NCI-H146 (cell line): ENCODE results near the gene CYBRD1.
"Not testable (repeated sequence)": the region's sequence is repeated elsewhere in the genome, so short reads cannot be mapped to it uniquely, and the experiment has no call there.

ENCODE experiments used
- DNase-seq: peaks from one replicate; lab custom pipeline; 2025; lab: John Stamatoyannopoulos, UW

CYBRD1 gene

GRCh38 chr2:171515672-171516298 lies 6.5 kb upstream of the CYBRD1 start:
- DNase-seq = no peak

- DNase-seq = no peak
Measured at GRCh38 chr2:171516793-171517192, 5.5 kb upstream of the CYBRD1 start.

- no peak for DNase-seq
Measured at GRCh38 chr2:171520471-171520870, 1.8 kb upstream of the CYBRD1 start.

DNA sequence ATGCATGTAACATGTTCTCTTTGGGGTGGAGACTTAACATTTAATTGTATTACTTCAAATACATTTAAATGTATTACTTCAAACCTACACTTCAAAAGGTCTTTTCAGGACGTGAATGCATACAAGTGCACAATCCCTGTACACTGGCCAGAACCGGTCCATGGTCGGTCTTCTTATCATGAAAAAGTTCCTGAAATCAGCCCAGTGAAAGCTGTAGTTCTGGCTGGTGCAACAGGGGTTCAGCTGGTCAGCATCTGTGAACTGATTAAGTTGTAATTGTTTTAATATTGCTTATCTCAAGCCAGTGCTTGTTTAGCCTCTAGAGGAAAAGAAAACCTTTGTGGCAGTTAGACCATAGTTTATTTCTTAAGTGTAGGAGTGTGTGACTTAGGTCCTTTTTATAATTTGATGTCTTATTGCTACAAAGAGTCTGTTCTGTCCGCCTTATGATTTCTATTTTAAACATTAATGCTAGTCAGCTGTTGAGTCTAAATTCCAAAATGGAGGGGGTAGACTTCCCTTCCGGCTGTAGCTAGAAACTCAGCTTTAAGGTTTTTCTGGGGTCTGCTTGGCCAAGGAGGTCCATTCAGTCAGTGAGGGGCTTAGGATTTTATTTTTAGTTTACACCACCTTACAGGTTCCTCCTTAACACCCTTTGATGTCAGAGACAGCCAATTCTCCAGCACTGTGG lies 768 bp upstream of the CYBRD1 start:
- no peak for DNase-seq

GRCh38 chr2:171522788-171523087 lies 464 bp downstream of the CYBRD1 start:
- DNase-seq = no peak

GRCh38 chr2:171523088-171524017 lies 1.1 kb downstream of the CYBRD1 start:
- peak; percentile 6 for DNase-seq

DNA sequence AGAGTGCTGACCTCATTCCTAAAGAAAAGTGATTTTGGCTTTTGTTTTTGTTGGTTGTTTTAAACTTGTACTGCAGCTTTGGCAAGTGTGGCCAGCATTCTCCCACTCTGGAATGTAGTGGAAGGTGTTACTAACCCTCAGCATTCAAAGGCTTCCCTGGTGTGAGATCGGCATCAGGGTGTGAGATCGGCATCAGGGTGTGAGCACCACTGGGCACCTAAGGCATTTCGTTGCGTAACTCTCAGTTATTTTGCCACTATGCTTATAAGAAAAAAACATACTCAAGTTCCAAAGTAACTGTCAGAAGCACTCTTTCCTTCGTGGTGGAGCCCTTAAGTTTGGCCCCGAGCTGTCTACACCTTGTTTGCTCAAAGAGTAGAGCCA lies 1.7 kb downstream of the CYBRD1 start:
- DNase-seq = no peak

- no peak for DNase-seq
Measured at GRCh38 chr2:171529914-171530313, 7.6 kb downstream of the CYBRD1 start.

- DNase-seq = no peak
Measured at GRCh38 chr2:171530378-171530777, 8.1 kb downstream of the CYBRD1 start.

DNA sequence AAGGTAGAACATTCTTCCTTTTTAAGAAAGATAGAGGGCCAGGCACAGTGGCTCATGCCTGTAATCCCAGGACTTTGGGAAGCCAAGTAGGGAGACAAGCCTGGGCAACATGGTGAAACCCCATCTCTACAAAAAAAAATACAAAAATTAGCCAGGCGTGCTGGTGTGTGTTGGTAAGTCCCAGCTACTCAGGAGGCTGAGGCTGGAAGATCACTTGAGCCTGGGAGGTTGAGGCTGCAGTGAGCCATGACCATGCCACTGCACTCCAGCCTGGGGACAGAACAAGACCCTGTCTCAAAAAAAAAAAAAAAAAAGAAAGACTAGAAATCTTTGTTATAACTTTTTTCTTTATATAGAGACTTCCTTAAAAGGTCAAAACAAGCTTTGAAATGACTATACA lies 8.6 kb downstream of the CYBRD1 start:
- not testable (repeated sequence) for DNase-seq

- no peak for DNase-seq
Measured at GRCh38 chr2:171531291-171531690, 9.0 kb downstream of the CYBRD1 start.

GRCh38 chr2:171531836-171532450 lies 9.7 kb downstream of the CYBRD1 start:
- DNase-seq = no peak

DNA sequence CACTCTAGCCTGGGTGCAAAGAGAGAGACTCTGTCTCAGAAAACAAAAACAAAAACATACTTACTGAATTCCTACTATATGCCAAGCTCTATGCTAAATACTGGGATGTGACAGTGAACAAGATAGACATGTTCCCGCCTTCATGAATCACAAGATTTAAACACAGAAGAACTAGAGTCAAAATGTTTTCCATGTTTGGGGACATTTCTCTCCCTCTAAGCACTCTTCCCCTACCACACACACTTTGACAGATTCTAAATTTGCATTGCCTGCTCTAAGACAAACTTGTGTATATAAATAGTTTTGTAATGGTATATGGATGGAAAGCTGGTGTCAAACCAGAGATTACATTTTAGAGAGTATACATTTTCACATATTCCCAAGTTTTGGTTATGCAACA lies 11.1 kb downstream of the CYBRD1 start:
- DNase-seq = no peak

GRCh38 chr2:171535528-171535927 lies 13.3 kb downstream of the CYBRD1 start:
- not testable (repeated sequence) for DNase-seq

- no peak for DNase-seq
Measured at GRCh38 chr2:171540437-171540836, 18.2 kb downstream of the CYBRD1 start.

DNA sequence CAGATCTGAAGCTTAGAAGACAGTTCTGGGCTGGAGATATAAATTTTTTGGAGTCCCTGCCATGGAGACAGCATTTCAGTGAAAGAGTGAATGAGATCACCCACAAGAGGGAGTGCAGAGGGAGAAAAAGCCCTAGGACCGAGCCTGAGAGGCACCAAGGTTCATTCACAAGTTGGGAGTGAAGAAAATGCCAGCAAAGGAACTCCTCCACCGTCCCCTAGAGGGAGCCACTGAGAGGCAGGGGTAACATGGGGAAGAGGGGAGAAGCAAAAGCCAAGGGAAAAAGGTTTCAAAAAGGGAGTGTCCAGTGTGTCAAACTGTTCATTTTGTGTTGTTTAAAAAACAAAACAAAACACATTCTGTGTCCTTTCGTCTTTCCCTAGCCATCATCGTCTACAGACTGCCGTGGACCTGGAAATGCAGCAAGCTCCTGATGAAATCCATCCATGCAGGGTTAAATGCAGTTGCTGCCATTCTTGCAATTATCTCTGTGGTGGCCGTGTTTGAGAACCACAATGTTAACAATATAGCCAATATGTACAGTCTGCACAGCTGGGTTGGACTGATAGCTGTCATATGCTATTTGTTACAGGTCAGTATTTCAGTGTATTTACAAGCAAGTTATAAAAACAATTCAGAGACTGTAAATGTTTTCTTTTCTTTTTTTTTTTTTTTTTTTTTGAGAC lies 19.1 kb downstream of the CYBRD1 start:
- DNase-seq = peak; percentile 87

- no peak for DNase-seq
Measured at GRCh38 chr2:171545086-171545485, 22.8 kb downstream of the CYBRD1 start.

GRCh38 chr2:171547256-171547655 lies 25.0 kb downstream of the CYBRD1 start:
- no peak for DNase-seq

- no peak for DNase-seq
Measured at GRCh38 chr2:171547720-171548119, 25.4 kb downstream of the CYBRD1 start.

DNA sequence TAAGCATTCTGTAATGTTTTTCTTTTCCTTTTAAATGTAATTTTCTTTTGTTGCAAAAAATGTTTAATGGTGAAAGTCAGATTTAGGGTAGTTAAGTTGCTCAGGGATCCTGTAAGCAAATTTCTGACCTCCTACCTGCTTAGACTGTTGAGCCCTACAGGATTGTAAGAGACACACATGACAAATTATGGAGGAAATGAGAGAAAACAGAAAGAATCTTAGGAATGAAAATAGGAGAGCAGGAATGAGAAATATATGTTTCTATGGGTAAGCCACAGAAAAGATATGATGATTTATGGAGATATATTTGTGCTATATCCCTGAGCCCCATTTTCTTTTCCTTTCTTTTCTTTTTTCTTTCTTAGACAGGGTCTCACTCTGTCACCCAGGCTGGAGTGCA lies 28.3 kb downstream of the CYBRD1 start:
- DNase-seq = no peak

GRCh38 chr2:171551836-171552235 lies 29.6 kb downstream of the CYBRD1 start:
- no peak for DNase-seq

- DNase-seq = no peak
Measured at GRCh38 chr2:171553236-171553635, 31.0 kb downstream of the CYBRD1 start.
